IPS-18c (cell line): Measurements from ENCODE around the gene GPC6.

Experiments used
- H3K4me3 ChIP-seq: 2 replicates; pipeline ENCODE4 v1.7.0; 2013; ENCODE audit warnings: low read depth, mild to moderate bottlenecking, low read length, moderate library complexity; ENCODE audit not compliant: insufficient read depth
- H3K9me3 ChIP-seq: one replicate; pipeline ENCODE4 v1.6.1; 2013; ENCODE audit warnings: mild to moderate bottlenecking, low read length, moderate library complexity; ENCODE audit not compliant: control insufficient read depth, insufficient read depth

Gene GPC6

DNA sequence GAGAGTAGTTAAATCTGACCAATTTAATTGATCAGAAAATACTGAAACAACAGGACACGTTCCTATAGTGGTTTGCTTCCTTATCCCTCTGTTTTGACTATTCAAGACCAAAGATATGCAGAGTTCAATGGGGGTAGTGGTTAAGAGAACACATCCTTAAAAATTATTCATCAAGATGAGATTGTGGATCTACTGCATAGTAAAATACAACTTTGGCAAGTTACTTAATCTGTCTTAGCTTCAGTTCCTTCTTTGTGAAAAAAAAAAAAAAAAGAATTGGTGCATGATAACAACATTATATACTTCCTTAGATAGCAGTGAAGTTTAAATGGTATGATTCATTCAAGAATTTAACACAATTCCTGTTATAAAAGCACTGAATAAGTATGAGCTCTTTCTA is 700.8 kb downstream of the GPC6 start:
- H3K4me3 ChIP-seq, result no peak overlapping the region
- no peaks in the 10 kb centered on the region for H3K9me3 ChIP-seq

DNA sequence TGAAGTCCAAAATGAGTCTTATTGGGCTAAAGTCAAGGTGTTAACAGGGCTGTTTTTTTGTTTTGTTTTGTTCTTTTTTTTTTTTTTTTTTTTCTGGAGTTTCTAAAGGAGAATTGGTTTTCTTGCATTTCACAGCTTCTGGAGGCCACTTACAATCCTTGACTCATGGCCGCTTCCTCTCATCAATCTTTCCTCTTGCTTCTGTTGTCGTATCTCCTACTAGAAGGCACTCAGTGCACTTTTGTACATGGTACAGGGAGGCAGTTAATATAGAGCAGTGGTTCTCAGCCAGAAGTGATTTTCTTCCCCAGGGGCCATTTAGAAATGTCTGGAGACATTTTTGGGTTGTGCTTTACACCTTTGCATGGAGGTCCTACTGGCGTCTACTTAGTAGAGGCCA is 706.3 kb downstream of the GPC6 start:
- Histone ChIP-seq H3K9me3 (no peaks in the 10 kb centered on the region), H3K4me3 (no peak overlapping the region)

DNA sequence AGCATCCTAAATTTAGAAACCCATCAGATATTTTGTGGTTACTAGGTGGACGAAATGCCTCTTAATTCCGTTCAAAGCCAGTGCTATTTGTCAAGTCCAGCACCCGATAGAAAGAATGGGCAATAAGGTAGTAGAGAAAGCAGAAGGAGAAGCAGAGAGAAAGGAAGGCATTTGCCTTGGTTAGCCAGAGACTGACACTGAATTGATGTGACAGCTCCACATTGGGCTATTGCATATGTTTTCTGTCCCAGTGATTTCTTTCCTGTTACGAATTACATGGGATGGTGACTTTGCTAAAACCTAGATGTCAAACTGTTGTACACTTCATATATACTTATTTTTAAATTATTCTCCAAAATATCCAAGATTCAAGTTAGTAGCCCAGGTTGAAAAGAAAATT is 710.3 kb downstream of the GPC6 start:
- H3K4me3 ChIP-seq, result no peak overlapping the region
- H3K9me3 ChIP-seq, result no peaks in the 10 kb centered on the region

- H3K9me3 ChIP-seq, result no peaks in the 10 kb centered on the region
- no peak overlapping the region for H3K4me3 ChIP-seq
Measured at GRCh38 chr13:93941444-93941843, 714.8 kb downstream of the GPC6 start.

- no peaks in the 10 kb centered on the region for H3K9me3 ChIP-seq
- no peak overlapping the region for H3K4me3 ChIP-seq
Measured at GRCh38 chr13:93942016-93942415, 715.4 kb downstream of the GPC6 start.

GRCh38 chr13:93945621-93946020 is 719.0 kb downstream of the GPC6 start:
- Histone ChIP-seq H3K9me3 (no peaks in the 10 kb centered on the region), H3K4me3 (no peak overlapping the region)

- Histone ChIP-seq H3K4me3 (no peak overlapping the region), H3K9me3 (no peaks in the 10 kb centered on the region)
Measured at GRCh38 chr13:93946994-93947393, 720.4 kb downstream of the GPC6 start.

GRCh38 chr13:93947651-93948050 is 721.0 kb downstream of the GPC6 start:
- no peaks in the 10 kb centered on the region for H3K9me3 ChIP-seq

GRCh38 chr13:93948162-93948922 is 721.7 kb downstream of the GPC6 start:
- Histone ChIP-seq H3K9me3 (no peaks in the 10 kb centered on the region), H3K4me3 (no peak overlapping the region)

More at GRCh38 chr13:93947651-93948050, 721.0 kb downstream of the GPC6 start:
- no peak overlapping the region for H3K4me3 ChIP-seq

- Histone ChIP-seq H3K9me3 (no peaks in the 10 kb centered on the region), H3K4me3 (no peak overlapping the region)
Measured at GRCh38 chr13:93951108-93951507, 724.5 kb downstream of the GPC6 start.

- Histone ChIP-seq H3K9me3 (no peaks in the 10 kb centered on the region), H3K4me3 (no peak overlapping the region)
Measured at GRCh38 chr13:93951951-93952350, 725.3 kb downstream of the GPC6 start.

DNA sequence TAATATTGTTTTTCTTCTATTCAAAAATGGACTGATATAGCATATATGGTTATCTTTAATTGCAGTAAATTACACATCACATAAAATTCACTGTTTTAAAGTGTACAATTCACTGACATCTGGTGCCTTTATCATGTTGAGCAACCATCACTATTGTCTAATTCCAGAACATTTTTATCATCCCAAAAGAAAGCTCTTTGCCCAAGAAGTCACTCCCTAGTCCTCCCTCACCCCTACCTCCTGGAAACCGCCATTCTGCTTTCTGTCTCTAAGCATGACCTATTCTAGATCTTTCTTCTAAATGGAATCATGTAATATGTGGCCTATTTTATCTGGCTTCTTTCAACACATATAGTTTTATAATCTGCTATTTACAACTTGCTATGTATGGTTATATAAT is 727.2 kb downstream of the GPC6 start:
- no peak overlapping the region for H3K4me3 ChIP-seq
- no peaks in the 10 kb centered on the region for H3K9me3 ChIP-seq

DNA sequence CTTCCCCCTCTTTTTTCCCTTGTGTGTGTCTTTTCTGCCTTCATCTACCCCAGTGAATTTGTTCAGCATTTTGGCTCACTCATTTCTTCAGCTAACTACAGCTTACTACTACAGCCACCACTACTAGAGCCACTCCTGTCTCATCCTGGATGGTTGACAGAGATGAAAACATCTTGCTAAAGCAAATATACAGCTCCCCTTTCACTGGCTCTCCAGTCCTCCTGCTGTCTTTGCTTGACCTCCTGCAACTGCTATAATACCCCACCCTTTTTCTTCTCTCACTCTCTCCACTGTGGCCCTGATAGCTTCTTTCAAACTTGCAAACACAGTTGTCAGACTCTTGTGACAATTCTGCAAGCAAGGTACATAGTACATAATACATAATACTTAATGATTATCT is 729.3 kb downstream of the GPC6 start:
- Histone ChIP-seq H3K4me3 (no peak overlapping the region), H3K9me3 (no peaks in the 10 kb centered on the region)

DNA sequence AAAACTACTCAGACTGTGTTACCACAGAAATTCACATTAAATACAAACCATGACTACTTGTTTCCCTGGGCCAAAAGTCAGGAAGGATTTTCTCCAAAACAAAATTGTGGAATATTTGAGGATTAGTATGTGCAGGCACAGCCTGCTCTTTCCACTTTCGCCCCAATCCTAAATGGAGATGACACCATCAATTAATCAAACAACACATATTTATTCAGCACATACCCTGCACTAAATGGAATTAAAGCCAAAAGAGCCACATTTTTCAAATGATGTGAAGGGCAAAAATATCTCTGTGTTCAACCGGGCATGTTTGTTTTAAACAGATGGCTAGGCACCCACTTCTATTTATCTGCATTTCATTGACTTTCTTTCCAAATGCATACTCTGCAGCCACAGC is 729.8 kb downstream of the GPC6 start:
- H3K9me3 ChIP-seq, result no peaks in the 10 kb centered on the region
- H3K4me3 ChIP-seq, result no peak overlapping the region

- Histone ChIP-seq H3K9me3 (no peaks in the 10 kb centered on the region), H3K4me3 (no peak overlapping the region)
Measured at GRCh38 chr13:93957371-93957770, 730.8 kb downstream of the GPC6 start.

- H3K4me3 ChIP-seq, result no peak overlapping the region
- no peaks in the 10 kb centered on the region for H3K9me3 ChIP-seq
Measured at GRCh38 chr13:93959796-93960533, 733.4 kb downstream of the GPC6 start.

DNA sequence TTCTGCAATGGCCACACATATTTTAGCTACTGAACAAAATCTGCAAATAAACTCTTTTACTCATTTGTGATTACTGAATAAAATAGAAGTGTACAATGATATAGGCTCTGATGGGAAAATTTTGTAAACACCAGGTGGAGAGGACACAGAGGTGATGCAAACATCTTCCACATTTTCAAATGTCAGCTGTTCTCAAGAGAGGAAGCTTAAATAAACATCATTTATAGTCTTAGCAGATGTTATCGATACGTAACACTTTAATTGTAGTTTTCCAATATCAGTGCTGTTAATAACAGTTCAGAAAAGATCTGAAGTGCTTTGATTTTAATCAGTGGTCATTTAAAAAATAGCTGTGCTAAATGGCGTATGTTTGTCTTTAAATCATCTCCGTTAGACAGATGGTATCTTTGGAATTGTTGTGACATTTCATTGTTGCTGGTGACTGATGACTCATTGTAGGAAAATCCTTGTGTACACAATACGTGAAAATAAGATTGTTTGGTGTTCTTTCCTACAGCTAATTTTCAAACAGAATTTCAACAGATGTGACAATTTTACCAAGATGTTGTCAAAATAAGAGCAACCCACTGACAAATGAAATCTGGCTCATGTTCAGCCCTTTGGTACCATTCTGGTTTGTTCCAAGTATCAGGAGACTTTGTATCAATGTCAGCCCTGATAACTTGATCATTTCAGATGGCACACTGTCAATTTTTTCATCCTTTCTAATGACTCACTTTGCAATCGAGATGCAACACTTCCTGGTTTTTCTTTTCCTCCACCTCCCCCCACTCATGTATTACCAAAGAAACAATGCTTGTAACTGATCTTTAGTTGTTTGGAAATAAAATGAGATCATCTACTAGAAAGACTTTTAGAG is 736.9 kb downstream of the GPC6 start:
- H3K9me3 ChIP-seq, result no peaks in the 10 kb centered on the region
- no peak overlapping the region for H3K4me3 ChIP-seq

DNA sequence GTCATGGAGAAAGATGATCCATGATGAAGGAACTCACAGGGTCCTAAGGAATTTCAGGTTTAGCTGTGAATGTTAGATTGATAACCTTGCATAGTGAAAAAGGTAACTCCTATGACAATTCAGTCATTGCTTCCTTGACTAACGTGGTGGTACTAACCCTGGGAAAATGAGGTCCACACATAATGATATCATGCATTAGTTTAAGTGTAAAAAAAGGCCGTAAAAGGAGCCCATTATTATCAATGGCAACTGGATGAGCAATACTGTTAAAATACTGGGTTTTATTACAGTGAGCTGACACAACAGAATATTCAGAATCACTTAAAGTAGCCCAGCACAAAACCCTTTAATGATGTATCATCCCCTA is 737.5 kb downstream of the GPC6 start:
- Histone ChIP-seq H3K4me3 (no peak overlapping the region), H3K9me3 (no peaks in the 10 kb centered on the region)
